HG03103 (cell line): ENCODE data around the gene DNASE1.
"Not testable (repeated sequence)": the region's sequence is repeated elsewhere in the genome, so short reads cannot be mapped to it uniquely, and the experiment has no call there.

ENCODE experiments used
- ATAC-seq: cut with Tn5 transposase; IDR thresholded peaks from one replicate; pipeline ENCODE4 v1.9.1; 2021; ENCODE audit warnings: low read depth; ENCODE audit not compliant: unreplicated experiment

DNASE1 gene, protein sequence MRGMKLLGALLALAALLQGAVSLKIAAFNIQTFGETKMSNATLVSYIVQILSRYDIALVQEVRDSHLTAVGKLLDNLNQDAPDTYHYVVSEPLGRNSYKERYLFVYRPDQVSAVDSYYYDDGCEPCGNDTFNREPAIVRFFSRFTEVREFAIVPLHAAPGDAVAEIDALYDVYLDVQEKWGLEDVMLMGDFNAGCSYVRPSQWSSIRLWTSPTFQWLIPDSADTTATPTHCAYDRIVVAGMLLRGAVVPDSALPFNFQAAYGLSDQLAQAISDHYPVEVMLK

DNA sequence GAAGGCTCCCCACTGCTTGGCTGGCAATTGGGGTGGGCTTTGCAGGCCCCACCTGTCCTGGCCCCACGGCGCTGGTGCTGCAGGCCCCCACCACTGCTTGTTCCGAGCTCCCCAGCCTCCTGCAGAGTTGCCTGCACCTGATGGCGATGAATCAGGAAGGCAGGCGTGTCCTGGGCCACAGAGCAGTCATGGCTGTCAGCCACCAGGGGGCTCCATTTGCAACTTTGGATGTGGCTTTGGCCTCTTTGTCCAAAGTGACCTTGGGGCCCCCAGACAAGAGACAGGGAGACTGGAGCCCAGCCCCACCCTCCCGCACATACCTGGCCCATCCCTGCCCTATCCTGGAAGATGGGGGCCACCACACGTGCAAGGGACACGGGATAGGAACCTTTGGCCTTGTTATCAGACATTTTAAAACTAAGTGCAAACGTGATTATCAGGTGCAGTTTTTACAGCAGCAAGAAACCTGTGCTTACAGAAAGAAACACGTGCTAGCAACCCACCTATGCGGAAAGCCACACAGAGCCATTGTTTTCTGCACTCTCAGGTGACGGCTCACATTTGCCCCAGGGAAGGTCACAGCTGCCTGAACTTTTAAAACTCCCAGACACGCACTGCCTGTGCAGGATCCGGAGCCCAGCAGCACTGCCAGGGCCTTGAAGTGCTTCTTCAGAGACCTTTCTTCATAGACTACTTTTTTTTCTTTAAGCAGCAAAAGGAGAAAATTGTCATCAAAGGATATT is at the start of gene DNASE1:
Gene DNASE1, plus strand, starts transcription at position 443 of the 743 bp plus-strand sequence. CDS start 683 bp downstream, outside the sequence.
- ATAC-seq = no peak

DNA sequence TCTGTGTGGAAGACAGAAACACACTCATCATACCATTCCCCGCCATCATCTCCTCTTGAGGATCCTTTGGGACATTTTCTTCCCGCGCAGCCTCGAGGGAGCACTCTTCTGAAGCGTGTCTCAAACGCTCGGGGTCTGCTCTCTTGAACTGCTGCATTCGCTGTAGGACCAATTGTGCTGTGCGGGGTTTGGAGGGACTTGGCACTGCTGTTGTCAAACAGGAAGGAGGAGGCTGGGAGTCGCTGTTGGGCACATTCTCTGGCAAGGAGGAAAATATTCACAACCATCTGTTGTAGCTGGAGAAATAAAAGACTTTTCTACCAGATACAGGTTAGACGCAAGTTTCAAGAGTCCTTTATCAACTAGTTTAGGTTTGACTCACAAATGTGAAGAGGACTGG is 48.0 kb upstream of the DNASE1 start:
- ATAC-seq = no peak

GRCh38 chr16:3607161-3607560 is 47.3 kb upstream of the DNASE1 start:
- no peak for ATAC-seq

DNA sequence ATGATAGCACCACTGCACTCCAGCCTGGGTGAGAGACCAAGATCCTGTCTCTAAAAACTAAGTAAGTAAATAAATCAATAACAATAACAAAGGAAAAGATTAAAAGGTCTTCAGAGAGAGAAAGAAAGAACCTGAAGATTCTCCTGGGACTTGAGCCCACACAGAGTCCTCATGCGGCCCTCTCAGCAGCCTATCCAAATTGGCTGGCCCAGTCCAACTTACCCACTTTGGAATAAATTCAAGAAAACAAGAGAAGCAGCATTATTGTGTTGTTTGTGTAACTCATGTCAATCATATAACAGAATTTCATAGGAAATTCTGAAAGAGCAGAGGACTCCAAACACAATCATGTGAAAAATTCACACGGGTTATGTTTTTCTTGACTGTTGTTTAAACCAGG is 46.9 kb upstream of the DNASE1 start:
- ATAC-seq = no peak

- ATAC-seq = no peak
Observed at GRCh38 chr16:3608069-3608468, 46.4 kb upstream of the DNASE1 start.

DNA sequence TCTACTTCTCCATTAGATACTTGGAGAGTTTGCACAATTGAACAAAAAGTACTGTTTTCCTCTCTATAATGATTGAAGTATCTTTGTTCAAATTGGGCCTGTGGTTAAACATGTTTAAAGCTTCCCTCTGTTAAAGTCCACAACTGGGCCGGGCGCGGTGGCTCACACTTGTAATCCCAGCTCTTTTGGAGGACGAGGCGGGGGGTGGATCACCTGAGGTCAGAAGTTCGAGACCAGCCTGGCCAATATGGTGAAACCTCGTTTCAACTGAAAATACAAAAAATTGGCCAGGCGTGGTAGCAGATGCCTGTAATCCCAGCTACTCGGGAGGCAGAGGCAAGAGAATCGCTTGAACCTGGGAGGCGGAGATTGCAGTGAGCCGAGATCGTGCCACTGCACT is 45.5 kb upstream of the DNASE1 start:
- not testable (repeated sequence) for ATAC-seq

DNA sequence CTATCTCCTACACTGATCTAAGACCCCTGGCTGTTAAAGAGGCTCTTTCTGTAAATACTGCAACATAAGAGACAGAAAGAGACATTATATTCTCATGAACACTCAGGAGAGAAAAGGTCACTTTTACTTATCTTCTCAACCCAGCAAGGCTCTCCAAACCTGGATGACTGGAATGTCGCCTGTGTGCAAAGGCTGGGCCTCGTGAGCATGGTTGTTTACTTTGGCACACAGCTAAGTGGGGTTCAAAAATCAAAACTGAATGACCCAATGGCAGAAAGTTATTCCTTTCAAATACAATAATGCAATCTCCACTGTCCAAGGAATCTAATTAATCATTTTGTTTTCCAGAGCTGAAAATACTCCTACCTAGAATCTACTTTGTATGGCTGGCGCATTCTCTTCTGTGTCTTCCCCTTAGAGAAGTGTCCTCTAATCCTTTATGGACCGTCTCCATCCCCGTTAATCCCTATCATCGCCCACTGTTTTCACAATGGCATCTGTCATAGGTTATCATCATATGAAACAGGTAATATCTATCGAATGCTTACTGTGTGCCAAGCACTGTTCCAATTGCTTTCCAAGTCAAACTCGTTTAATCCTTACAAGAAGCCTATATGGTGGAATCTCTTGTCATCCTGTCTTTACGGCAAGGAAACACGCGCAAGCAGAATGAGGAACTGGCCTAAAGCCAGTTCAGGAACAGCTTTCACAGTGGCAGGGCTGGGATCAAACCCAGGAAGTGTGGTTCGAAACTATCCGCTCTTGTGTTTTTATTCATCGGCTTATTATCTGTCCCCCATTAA is 44.4 kb upstream of the DNASE1 start:
- ATAC-seq = no peak

DNA sequence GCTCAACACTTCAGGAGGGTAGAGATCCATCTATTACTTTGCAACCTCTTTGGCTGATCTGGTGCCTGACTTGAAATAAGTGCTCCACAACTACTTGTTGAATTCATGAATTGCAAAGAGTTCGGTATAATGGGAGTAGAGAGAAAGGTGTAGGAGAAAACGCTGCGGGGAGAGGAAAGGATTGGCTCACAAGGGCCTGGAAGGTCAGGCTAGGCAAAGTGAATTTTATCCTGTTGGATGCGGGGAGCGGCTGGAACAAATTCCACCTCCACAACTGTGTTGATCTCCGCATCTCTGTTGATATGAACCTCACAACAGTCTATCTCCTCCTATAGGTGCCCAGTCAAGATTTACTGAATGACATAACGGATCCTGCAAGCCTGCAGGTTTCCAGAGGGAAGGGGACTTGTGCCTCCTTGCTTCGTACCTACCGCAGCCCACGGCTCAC is 43.8 kb upstream of the DNASE1 start:
- no peak for ATAC-seq

- ATAC-seq = peak; percentile 81
Observed at GRCh38 chr16:3611146-3611975, 43.1 kb upstream of the DNASE1 start, which contains the start of gene SLX4. TSS of gene SLX4 (minus strand) at chr16:3611606. CDS start at chr16:3608964, 2,642 bp downstream.

DNA sequence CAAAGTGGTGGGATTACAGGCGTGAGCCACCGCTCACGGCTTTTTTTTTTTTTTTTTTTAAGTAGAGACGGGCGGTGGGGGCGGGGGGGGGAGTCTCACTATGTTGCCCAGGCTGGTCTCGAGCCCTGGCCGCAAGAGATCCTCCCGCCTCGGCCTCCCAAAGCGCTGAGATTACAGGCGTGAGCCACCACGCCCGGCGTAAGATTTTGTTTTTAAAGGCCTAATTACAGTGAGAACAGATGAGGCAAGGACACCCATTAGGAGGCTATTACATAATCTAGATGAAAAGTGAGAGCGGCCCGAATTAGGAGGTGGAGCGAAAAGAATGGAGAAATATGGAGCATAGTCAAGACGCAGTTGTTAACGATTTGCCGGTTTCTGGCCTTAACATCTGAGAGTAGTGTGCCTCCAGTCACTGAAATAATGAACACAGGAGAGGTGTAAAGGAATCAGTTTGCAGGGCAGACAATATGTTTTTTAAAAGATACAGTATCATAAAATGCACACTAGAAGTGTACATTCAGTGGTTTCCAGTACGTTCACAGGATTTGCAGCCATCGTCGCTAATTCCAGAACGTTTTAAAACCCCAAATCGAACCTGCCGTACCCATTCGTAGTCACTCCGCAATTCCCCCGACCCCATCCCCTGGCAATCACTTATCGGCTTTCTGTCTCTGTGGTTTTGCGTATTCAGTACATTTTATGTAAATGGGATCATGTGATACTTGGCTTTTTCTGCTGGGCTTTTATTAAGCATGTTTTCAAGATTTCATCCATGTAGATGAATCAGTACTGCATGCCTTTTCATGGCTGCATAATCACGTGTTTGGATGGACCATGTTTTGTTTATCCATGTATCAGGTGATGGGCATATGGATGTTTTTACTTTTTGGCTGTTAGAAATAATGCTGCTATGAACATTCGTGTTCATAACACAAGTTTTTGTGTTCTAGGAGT is 41.7 kb upstream of the DNASE1 start:
- no peak for ATAC-seq

GRCh38 chr16:3618769-3619141 is 35.7 kb upstream of the DNASE1 start:
- ATAC-seq = no peak

DNA sequence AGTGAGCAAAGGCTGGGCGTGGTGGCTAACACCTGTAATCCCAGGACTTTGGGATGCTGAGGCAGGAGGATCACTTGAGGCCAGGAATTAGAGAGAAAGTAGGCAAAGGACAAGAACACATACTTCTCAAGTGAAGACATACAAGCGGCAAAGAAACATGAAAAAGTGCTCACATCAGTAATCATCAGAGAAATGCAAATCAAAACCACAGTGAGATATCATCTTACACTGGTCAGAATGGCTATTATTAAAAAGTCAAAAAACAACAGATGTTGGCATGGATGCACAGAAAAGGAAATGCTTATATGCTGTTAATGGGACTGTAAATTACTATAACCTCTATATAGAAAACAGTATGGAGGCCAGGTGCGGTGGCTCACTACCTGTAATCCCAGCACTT is 30.8 kb upstream of the DNASE1 start:
- no peak for ATAC-seq

GRCh38 chr16:3625331-3625730 is 29.2 kb upstream of the DNASE1 start:
- no peak for ATAC-seq

- no peak for ATAC-seq
Observed at GRCh38 chr16:3625911-3626732, 28.4 kb upstream of the DNASE1 start.

- ATAC-seq = no peak
Observed at GRCh38 chr16:3637371-3637923, 17.0 kb upstream of the DNASE1 start.

GRCh38 chr16:3638916-3639644 is 15.4 kb upstream of the DNASE1 start:
- no peak for ATAC-seq

DNA sequence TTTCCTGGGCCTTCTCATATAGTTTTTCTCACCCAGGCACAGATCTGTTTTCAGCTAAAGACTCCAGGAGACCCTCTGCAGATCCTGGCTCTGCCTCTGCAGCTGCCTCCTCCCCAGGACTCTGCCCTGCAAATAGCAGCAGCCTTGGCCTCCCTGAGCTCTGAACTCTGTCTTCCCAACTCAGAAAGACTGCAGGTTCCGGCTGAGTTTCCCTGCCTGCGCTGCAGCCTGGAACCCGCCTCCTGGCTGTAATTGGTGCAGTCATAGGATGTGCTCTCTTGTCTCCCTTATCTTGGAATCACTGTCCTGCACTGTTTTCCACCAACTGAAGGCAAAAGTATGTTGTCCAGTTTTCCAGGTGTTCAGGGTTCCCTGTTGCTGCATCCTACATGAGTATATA is 14.3 kb upstream of the DNASE1 start:
- ATAC-seq = no peak
